ENCODE measurements around the gene LRRN4.

DNA sequence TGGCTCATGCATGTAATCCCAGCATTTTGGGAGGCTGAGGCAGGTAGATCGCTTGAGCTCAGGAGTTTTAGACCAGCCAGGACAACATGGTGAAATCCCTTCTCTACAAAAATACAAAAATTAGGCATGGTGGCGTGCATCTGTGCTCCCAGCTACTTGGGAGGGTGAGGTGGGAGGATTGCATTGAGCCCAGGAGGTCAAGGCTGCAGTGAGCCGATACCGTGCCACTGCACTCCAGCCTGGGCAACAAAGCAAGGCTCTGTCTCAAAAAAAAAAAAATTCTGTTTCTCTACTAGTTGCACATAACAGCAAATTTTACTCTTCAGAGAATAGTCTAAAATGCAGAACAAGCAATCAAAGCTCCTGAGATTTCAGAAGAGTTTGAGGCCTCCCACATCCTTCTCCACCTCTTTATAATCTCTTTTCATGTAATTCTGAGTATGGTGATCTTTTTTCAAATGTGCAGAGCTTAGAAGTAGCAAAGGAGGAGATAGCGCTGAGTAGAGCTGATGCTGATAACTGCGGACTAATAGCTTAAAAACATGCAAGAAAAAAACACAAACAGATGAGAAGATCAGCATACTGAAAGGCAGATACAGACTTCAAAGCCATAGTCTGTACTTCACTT is 23.3 kb downstream of the LRRN4 start:
- TF ChIP-seq, protein P1, sequence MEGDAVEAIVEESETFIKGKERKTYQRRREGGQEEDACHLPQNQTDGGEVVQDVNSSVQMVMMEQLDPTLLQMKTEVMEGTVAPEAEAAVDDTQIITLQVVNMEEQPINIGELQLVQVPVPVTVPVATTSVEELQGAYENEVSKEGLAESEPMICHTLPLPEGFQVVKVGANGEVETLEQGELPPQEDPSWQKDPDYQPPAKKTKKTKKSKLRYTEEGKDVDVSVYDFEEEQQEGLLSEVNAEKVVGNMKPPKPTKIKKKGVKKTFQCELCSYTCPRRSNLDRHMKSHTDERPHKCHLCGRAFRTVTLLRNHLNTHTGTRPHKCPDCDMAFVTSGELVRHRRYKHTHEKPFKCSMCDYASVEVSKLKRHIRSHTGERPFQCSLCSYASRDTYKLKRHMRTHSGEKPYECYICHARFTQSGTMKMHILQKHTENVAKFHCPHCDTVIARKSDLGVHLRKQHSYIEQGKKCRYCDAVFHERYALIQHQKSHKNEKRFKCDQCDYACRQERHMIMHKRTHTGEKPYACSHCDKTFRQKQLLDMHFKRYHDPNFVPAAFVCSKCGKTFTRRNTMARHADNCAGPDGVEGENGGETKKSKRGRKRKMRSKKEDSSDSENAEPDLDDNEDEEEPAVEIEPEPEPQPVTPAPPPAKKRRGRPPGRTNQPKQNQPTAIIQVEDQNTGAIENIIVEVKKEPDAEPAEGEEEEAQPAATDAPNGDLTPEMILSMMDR (conservative IDR thresholded peaks at IDR 0.05; ENCODE audit: low read length): no peak
- TF ChIP-seq EZH2phosphoT487 (IDR thresholded peaks at IDR 0.05; ENCODE audit: borderline replicate concordance, low read depth, low read length): no peak
